Inflammatory macrophage treated with lipopolysaccharide for 1 hour (primary cell): ENCODE results near the gene TSPAN3.

Experiments used
- DNase-seq, 2 donors: peaks; one replicate each; pipeline ENCODE4 v3.0.0-alpha.2; 2020 to 2022

Gene TSPAN3

GRCh38 chr15:77032647-77033416 is 38.1 kb downstream of the TSPAN3 start:
- DNase-seq: no peak

GRCh38 chr15:77032052-77032646 is 38.8 kb downstream of the TSPAN3 start:
- DNase-seq: no peak

GRCh38 chr15:77031376-77032050 is 39.4 kb downstream of the TSPAN3 start:
- no peak for DNase-seq

- no peak for DNase-seq
Observed at GRCh38 chr15:77030928-77031375, 40.0 kb downstream of the TSPAN3 start.

GRCh38 chr15:77030048-77030927 is 40.6 kb downstream of the TSPAN3 start:
- no peak for DNase-seq

GRCh38 chr15:77029166-77030047 is 41.5 kb downstream of the TSPAN3 start:
- no peak for DNase-seq

GRCh38 chr15:77028451-77029165 is 42.3 kb downstream of the TSPAN3 start:
- no peak for DNase-seq

GRCh38 chr15:77027697-77028450 is 43.0 kb downstream of the TSPAN3 start:
- no peak for DNase-seq

GRCh38 chr15:77027111-77027696 is 43.7 kb downstream of the TSPAN3 start:
- no peak for DNase-seq

GRCh38 chr15:77026501-77027110 is 44.3 kb downstream of the TSPAN3 start:
- DNase-seq: no peak

GRCh38 chr15:77025941-77026411 is 44.9 kb downstream of the TSPAN3 start:
- no peak for DNase-seq

- no peak for DNase-seq
Observed at GRCh38 chr15:77025083-77025901, 45.6 kb downstream of the TSPAN3 start.

GRCh38 chr15:77024273-77025082 is 46.4 kb downstream of the TSPAN3 start:
- DNase-seq: peak in 1 of 2 donors; percentile 74

- no peak for DNase-seq
Observed at GRCh38 chr15:77023576-77024272, 47.2 kb downstream of the TSPAN3 start.

GRCh38 chr15:77022646-77023575 is 48.0 kb downstream of the TSPAN3 start:
- no peak for DNase-seq
